WTC11 (cell line): ENCODE measurements around the gene TRMT10A. TPM values are rescaled to one million over a fixed set of nuclear protein-coding genes. Genes with fewer than 3 reads are reported as not detected.

Experiments used
- ATAC-seq: fragments of 200-7000 bp; cut with Tn5 transposase; 2 replicates; pipeline ENCODE4 v1.10.0; 2021; ENCODE audit warnings: mild to moderate bottlenecking, moderate library complexity
- CTCF ChIA-PET: fragments of 300-600 bp; sonication (Branson Sonifier 250); formaldehyde crosslinking; loops from one replicate; lab custom pipeline; 2021; ENCODE audit warnings: antibody characterized with exemption; lab: Charles Lee
- POLR2A ChIA-PET: fragments of 350-600 bp; sonication (Branson Sonifier 250); formaldehyde crosslinking; loops from one replicate; lab custom pipeline; 2021; ENCODE audit warnings: antibody characterized with exemption; lab: Charles Lee
- DNase-seq: peaks from one replicate; pipeline ENCODE4 v3.0.0; 2021; ENCODE audit warnings: low spot score
- H3K27ac Mint-ChIP-seq: 2 replicates; pipeline ENCODE4 v1.8.0; 2021; ENCODE audit warnings: mixed read lengths
- H3K27me3 Mint-ChIP-seq: 2 replicates; pipeline ENCODE4 v1.8.0; 2021; ENCODE audit warnings: low read depth, mild to moderate bottlenecking, moderate library complexity, mixed read lengths
- H3K36me3 Mint-ChIP-seq: 2 replicates; pipeline ENCODE4 v1.8.0; 2021; ENCODE audit warnings: mixed read lengths
- H3K4me1 Mint-ChIP-seq: 2 replicates; pipeline ENCODE4 v1.8.0; 2022; ENCODE audit warnings: mixed read lengths
- H3K4me3 Mint-ChIP-seq: 2 replicates; pipeline ENCODE4 v1.8.0; 2021; ENCODE audit warnings: mild to moderate bottlenecking, moderate library complexity, mixed read lengths
- H3K9me3 Mint-ChIP-seq: 2 replicates; pipeline ENCODE4 v1.8.0; 2021; ENCODE audit warnings: mixed read lengths
- ATF1 ChIP-seq: sonication (generic); formaldehyde crosslinking; IDR thresholded peaks from 2 replicates; pipeline ENCODE4 v1.8.1; 2023; ENCODE audit warnings: mild to moderate bottlenecking, moderate library complexity, missing genetic modification reagents
- CBFB ChIP-seq: sonication (generic); formaldehyde crosslinking; IDR thresholded peaks from 2 replicates; pipeline ENCODE4 v1.8.1; 2022; ENCODE audit warnings: mild to moderate bottlenecking, low read depth, missing genetic modification reagents
- ELF4 ChIP-seq: sonication (generic); formaldehyde crosslinking; IDR thresholded peaks from 2 replicates; pipeline ENCODE4 v1.8.1; 2022; ENCODE audit warnings: low read depth, mild to moderate bottlenecking, moderate library complexity, missing genetic modification reagents
- EMX1 ChIP-seq: fragments of 250-450 bp; sonication (Bioruptor Pico); IDR thresholded peaks from 2 replicates; pipeline ENCODE4 v1.8.0; 2021; ENCODE audit warnings: mild to moderate bottlenecking
- FOXP1 ChIP-seq: sonication (generic); formaldehyde crosslinking; IDR thresholded peaks from 2 replicates; pipeline ENCODE4 v1.8.0; 2022; ENCODE audit warnings: missing genetic modification reagents, mild to moderate bottlenecking, moderate library complexity, borderline replicate concordance
- GABPB1 ChIP-seq: sonication (generic); formaldehyde crosslinking; IDR thresholded peaks from 2 replicates; pipeline ENCODE4 v1.8.1; 2023; ENCODE audit warnings: mild to moderate bottlenecking, missing genetic modification reagents
- GRHL2 ChIP-seq: fragments of 250-450 bp; sonication (Bioruptor Pico); IDR thresholded peaks from 2 replicates; pipeline ENCODE4 v1.8.0; 2022; ENCODE audit warnings: mild to moderate bottlenecking, moderate library complexity; ENCODE audit not compliant: insufficient replicate concordance, severe bottlenecking
- HMGA2 ChIP-seq: fragments of 250-450 bp; sonication (Bioruptor Pico); IDR thresholded peaks from 2 replicates; pipeline ENCODE4 v1.4.0; 2021; ENCODE audit warnings: mild to moderate bottlenecking, moderate library complexity
- JUN ChIP-seq: sonication (generic); formaldehyde crosslinking; IDR thresholded peaks from 2 replicates; pipeline ENCODE4 v1.8.0; 2023; ENCODE audit warnings: mild to moderate bottlenecking, missing genetic modification reagents
- MYBL2 ChIP-seq: sonication (generic); formaldehyde crosslinking; IDR thresholded peaks from 2 replicates; pipeline ENCODE4 v1.8.1; 2023; ENCODE audit warnings: mild to moderate bottlenecking, moderate library complexity, missing genetic modification reagents
- TP53 ChIP-seq: sonication (generic); formaldehyde crosslinking; IDR thresholded peaks from 2 replicates; pipeline ENCODE4 v1.8.1; 2023; ENCODE audit warnings: mild to moderate bottlenecking, missing genetic modification reagents
- ZBTB21 ChIP-seq: sonication (generic); formaldehyde crosslinking; IDR thresholded peaks from 2 replicates; pipeline ENCODE4 v1.8.1; 2023; ENCODE audit warnings: mild to moderate bottlenecking, missing genetic modification reagents, borderline replicate concordance
- ZNF423 ChIP-seq: fragments of 250-450 bp; sonication (Bioruptor Pico); IDR thresholded peaks from 2 replicates; pipeline ENCODE4 v2.1.2; 2022; ENCODE audit warnings: mild to moderate bottlenecking, moderate library complexity
- total RNA-seq: library from RNA; stranded (reverse); gene quantifications from 3 replicates; pipeline ENCODE4 v1.2.3, GENCODE V29; 2021
- TF ChIP-seq, protein P1 (sequence below): sonication (generic); formaldehyde crosslinking; IDR thresholded peaks from 2 replicates; pipeline ENCODE4 v1.8.0; 2023; ENCODE audit warnings: missing genetic modification reagents
- TF ChIP-seq, protein P2 (sequence below): sonication (generic); formaldehyde crosslinking; IDR thresholded peaks from 2 replicates; pipeline ENCODE4 v1.8.1; 2023; ENCODE audit warnings: mild to moderate bottlenecking, missing genetic modification reagents
- TF ChIP-seq, protein P3 (sequence below): sonication (generic); formaldehyde crosslinking; IDR thresholded peaks from 2 replicates; pipeline ENCODE4 v1.8.1; 2023; ENCODE audit warnings: mild to moderate bottlenecking, missing genetic modification reagents
- TF ChIP-seq, protein P4 (sequence below): sonication (generic); formaldehyde crosslinking; IDR thresholded peaks from 2 replicates; pipeline ENCODE4 v1.8.0; 2022; ENCODE audit warnings: mild to moderate bottlenecking, missing genetic modification reagents
- TF ChIP-seq, protein P5 (sequence below): sonication (generic); formaldehyde crosslinking; IDR thresholded peaks from 2 replicates; pipeline ENCODE4 v1.8.1; 2022; ENCODE audit warnings: mild to moderate bottlenecking, moderate library complexity, missing genetic modification reagents
- TF ChIP-seq, protein P6 (sequence below): sonication (generic); formaldehyde crosslinking; IDR thresholded peaks from 2 replicates; pipeline ENCODE4 v1.8.1; 2023; ENCODE audit warnings: mild to moderate bottlenecking, moderate library complexity, missing genetic modification reagents
- TF ChIP-seq, protein P7 (sequence below): sonication (generic); formaldehyde crosslinking; IDR thresholded peaks from 2 replicates; pipeline ENCODE4 v1.8.1; 2022; ENCODE audit warnings: mild to moderate bottlenecking, missing genetic modification reagents, moderate library complexity, borderline replicate concordance

TRMT10A gene
- total RNA-seq, 1 experiment from 2014 or later = 3.7 TPM

DNA sequence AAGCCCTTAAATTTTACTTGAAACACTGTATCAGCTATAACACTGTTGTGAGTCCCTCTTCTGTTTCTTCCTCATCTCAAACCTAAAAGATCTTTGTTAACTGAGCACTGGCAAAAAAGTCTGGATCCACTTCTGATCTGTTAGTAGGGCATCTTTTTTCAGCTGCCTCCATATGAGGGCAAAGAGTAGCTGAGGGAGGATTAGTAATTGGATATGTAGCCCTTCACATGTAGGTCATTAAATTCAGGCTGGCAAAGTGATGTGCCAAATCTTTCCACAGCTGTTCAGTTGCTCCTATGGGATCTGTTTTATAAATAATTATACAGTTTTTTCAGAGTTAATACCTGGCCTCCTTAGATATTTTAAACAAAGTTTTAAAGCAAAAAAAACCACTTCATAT, 1.1 kb upstream of the TRMT10A start:
- Mint-ChIP-seq H3K4me3 (peak overlapping the region; percentile 49), H3K27ac (no peak overlapping the region), H3K4me1 (0 out of 2 replicates have a peak, but pooled peaks cover 3% of the 10 kb centered on the region), H3K36me3 (no peaks in the 10 kb centered on the region)
- CTCF ChIA-PET = no interaction called here
- TF ChIP-seq MYBL2 (CRISPR knock-in tag) (no peak), HMGA2 (CRISPR knock-in tag) (no peak), FOXP1 (CRISPR knock-in tag) (no peak), ATF1 (CRISPR knock-in tag) (no peak), ZBTB21 (CRISPR knock-in tag) (no peak), CBFB (no peak), JUN (CRISPR knock-in tag) (no peak), GABPB1 (CRISPR knock-in tag) (no peak), GRHL2 (CRISPR knock-in tag) (no peak), EMX1 (CRISPR knock-in tag) (no peak)
- TF ChIP-seq, protein P1, sequence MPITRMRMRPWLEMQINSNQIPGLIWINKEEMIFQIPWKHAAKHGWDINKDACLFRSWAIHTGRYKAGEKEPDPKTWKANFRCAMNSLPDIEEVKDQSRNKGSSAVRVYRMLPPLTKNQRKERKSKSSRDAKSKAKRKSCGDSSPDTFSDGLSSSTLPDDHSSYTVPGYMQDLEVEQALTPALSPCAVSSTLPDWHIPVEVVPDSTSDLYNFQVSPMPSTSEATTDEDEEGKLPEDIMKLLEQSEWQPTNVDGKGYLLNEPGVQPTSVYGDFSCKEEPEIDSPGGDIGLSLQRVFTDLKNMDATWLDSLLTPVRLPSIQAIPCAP (CRISPR knock-in tag) = no peak
- TF ChIP-seq, protein P2, sequence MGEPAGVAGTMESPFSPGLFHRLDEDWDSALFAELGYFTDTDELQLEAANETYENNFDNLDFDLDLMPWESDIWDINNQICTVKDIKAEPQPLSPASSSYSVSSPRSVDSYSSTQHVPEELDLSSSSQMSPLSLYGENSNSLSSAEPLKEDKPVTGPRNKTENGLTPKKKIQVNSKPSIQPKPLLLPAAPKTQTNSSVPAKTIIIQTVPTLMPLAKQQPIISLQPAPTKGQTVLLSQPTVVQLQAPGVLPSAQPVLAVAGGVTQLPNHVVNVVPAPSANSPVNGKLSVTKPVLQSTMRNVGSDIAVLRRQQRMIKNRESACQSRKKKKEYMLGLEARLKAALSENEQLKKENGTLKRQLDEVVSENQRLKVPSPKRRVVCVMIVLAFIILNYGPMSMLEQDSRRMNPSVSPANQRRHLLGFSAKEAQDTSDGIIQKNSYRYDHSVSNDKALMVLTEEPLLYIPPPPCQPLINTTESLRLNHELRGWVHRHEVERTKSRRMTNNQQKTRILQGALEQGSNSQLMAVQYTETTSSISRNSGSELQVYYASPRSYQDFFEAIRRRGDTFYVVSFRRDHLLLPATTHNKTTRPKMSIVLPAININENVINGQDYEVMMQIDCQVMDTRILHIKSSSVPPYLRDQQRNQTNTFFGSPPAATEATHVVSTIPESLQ (CRISPR knock-in tag) = no peak
- TF ChIP-seq, protein P3, sequence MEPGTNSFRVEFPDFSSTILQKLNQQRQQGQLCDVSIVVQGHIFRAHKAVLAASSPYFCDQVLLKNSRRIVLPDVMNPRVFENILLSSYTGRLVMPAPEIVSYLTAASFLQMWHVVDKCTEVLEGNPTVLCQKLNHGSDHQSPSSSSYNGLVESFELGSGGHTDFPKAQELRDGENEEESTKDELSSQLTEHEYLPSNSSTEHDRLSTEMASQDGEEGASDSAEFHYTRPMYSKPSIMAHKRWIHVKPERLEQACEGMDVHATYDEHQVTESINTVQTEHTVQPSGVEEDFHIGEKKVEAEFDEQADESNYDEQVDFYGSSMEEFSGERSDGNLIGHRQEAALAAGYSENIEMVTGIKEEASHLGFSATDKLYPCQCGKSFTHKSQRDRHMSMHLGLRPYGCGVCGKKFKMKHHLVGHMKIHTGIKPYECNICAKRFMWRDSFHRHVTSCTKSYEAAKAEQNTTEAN (CRISPR knock-in tag) = no peak
- TF ChIP-seq, protein P4, sequence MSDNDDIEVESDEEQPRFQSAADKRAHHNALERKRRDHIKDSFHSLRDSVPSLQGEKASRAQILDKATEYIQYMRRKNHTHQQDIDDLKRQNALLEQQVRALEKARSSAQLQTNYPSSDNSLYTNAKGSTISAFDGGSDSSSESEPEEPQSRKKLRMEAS = no peak
- TF ChIP-seq, protein P5, sequence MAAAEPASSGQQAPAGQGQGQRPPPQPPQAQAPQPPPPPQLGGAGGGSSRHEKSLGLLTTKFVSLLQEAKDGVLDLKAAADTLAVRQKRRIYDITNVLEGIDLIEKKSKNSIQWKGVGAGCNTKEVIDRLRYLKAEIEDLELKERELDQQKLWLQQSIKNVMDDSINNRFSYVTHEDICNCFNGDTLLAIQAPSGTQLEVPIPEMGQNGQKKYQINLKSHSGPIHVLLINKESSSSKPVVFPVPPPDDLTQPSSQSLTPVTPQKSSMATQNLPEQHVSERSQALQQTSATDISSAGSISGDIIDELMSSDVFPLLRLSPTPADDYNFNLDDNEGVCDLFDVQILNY (CRISPR knock-in tag) = no peak
- TF ChIP-seq, all 79 proteins: peak for 0
- Mint-ChIP-seq H3K27me3 (no peaks in the 10 kb centered on the region; the same call in 1 of the 2 replicates), H3K9me3 (no peaks in the 10 kb centered on the region)
- ATAC-seq (no peak), DNase-seq (no peak)
- POLR2A ChIA-PET = no interaction called here

DNA sequence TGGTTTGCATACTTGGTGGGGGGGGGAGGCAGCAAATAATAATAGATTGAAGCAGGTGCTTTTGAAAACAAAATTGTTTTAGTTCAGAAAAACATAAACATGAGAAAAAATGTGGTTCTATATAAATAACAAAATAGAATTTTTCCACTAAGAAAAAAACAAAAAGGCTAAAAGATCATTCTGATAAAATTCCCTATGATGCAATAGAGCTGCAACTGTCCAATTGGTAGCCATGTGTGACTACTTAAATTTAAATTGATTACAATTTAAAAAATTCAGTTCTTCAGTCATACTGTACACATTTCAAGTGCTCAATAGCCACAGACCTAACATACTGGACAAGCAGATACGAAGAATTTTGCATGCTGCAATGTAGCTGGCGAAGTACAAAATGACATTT, 11.0 kb downstream of the TRMT10A start:
- TF ChIP-seq, protein P6, sequence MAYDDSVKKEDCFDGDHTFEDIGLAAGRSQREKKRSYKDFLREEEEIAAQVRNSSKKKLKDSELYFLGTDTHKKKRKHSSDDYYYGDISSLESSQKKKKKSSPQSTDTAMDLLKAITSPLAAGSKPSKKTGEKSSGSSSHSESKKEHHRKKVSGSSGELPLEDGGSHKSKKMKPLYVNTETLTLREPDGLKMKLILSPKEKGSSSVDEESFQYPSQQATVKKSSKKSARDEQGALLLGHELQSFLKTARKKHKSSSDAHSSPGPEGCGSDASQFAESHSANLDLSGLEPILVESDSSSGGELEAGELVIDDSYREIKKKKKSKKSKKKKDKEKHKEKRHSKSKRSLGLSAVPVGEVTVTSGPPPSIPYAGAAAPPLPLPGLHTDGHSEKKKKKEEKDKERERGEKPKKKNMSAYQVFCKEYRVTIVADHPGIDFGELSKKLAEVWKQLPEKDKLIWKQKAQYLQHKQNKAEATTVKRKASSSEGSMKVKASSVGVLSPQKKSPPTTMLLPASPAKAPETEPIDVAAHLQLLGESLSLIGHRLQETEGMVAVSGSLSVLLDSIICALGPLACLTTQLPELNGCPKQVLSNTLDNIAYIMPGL (CRISPR knock-in tag) = no peak
- TF ChIP-seq, protein P5 (CRISPR knock-in tag) = no peak
- TF ChIP-seq TP53 (CRISPR knock-in tag) (no peak), FOXP1 (CRISPR knock-in tag) (no peak), ZNF423 (CRISPR knock-in tag) (no peak), ELF4 (CRISPR knock-in tag) (no peak), ATF1 (CRISPR knock-in tag) (no peak)
- TF ChIP-seq, protein P7, sequence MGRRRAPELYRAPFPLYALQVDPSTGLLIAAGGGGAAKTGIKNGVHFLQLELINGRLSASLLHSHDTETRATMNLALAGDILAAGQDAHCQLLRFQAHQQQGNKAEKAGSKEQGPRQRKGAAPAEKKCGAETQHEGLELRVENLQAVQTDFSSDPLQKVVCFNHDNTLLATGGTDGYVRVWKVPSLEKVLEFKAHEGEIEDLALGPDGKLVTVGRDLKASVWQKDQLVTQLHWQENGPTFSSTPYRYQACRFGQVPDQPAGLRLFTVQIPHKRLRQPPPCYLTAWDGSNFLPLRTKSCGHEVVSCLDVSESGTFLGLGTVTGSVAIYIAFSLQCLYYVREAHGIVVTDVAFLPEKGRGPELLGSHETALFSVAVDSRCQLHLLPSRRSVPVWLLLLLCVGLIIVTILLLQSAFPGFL (CRISPR knock-in tag) = no peak
- TF ChIP-seq, protein P1 (CRISPR knock-in tag) = no peak
- TF ChIP-seq, protein P2 (CRISPR knock-in tag) = no peak
- H3K9me3 Mint-ChIP-seq = no peaks in the 10 kb centered on the region
- ATAC-seq (no peak), DNase-seq (no peak)
- no peak overlapping the region for H3K27ac Mint-ChIP-seq
- H3K4me1 Mint-ChIP-seq = no peaks in the 10 kb centered on the region
- ChIA-PET POLR2A (interaction anchor here (0.9 kb wide), 1 partner anchor 11 kb away, joined by 4 read pairs; the partner anchor contains the start of gene TRMT10A), CTCF (interaction anchor here (0.9 kb wide), 1 partner anchor 259 kb away, joined by 3 read pairs; no protein-coding TSS in a partner anchor)
- no peaks in the 10 kb centered on the region for H3K36me3 Mint-ChIP-seq
- no peaks in the 10 kb centered on the region for H3K27me3 Mint-ChIP-seq
- no peak overlapping the region for H3K4me3 Mint-ChIP-seq
